ENCODE results near the gene PDCD10.

The PDCD10 gene

GRCh38 chr3:167694121-167694520, 40.6 kb downstream of the PDCD10 start:
- no peaks in the 10 kb centered on the region for H3K4me1 ChIP-seq (ENCODE audit: insufficient read depth, low read length)
- H3K27me3 ChIP-seq (ENCODE audit: insufficient read depth, low read length): no peaks in the 10 kb centered on the region
- H3K9me3 ChIP-seq (ENCODE audit: low read length): no peaks in the 10 kb centered on the region
- no peak overlapping the region for H3K4me3 ChIP-seq (ENCODE audit: low read length)
- peaks cover 41% of the 10 kb centered on the region for H3K36me3 ChIP-seq (ENCODE audit: insufficient read depth, low read length)
- H2AFZ ChIP-seq (ENCODE audit: low read depth, low read length): no peak overlapping the region

DNA sequence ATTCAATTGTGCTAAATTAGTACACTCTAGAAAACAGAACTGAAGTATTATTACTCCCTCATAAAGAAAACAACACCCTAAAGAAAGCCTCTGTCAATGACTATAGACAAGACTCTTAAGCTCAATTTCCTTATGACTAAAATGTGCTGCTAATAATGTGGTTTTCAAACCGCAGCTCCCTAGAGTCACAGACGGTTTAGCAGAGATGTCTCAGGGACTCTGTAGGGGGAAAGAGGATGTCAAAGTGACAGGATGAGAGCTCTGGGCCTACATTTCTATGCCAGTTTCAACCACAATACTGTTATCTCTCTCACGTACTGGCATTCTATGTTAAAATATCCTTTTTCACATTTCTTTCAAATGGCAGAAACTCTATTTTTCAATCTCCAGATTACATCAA, 43.3 kb downstream of the PDCD10 start:
- Histone ChIP-seq H3K4me1 (ENCODE audit: insufficient read depth, low read length) (peaks cover 3% of the 10 kb centered on the region), H3K27me3 (ENCODE audit: insufficient read depth, low read length) (no peaks in the 10 kb centered on the region), H3K9me3 (ENCODE audit: low read length) (no peaks in the 10 kb centered on the region), H3K4me3 (ENCODE audit: low read length) (no peak overlapping the region), H2AFZ (ENCODE audit: low read depth, low read length) (no peak overlapping the region), H3K36me3 (ENCODE audit: insufficient read depth, low read length) (peaks cover 38% of the 10 kb centered on the region)

- H3K9me3 ChIP-seq (ENCODE audit: low read length): no peaks in the 10 kb centered on the region
- peaks cover 3% of the 10 kb centered on the region for H3K4me1 ChIP-seq (ENCODE audit: insufficient read depth, low read length)
- peaks cover 19% of the 10 kb centered on the region for H3K36me3 ChIP-seq (ENCODE audit: insufficient read depth, low read length)
- H2AFZ ChIP-seq (ENCODE audit: low read depth, low read length): no peak overlapping the region
- H3K27me3 ChIP-seq (ENCODE audit: insufficient read depth, low read length): no peaks in the 10 kb centered on the region
- H3K4me3 ChIP-seq (ENCODE audit: low read length): no peak overlapping the region
These were observed 50.2 kb downstream of the PDCD10 start for GRCh38 chr3:167684388-167684993.

DNA sequence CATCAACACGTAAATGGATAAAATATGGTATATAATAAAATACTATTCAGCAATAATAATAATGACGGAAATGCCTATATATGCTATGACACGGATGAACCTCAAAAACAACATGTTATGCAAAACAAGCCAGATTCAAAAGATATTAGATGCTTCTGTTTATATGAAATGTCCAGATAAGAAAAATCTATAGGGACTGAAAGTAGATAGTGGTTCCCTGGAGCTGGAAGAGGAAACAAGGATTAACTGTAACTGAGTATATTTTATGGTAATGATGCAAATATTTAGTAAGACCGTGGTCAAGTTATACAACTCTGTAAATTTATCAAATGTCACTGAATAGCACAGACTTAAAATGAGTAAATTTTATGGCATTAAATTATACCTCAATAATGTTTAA, 55.2 kb downstream of the PDCD10 start:
- Histone ChIP-seq H3K9me3 (ENCODE audit: low read length) (peaks cover 6% of the 10 kb centered on the region), H3K36me3 (ENCODE audit: insufficient read depth, low read length) (peaks cover 8% of the 10 kb centered on the region), H3K4me3 (ENCODE audit: low read length) (no peak overlapping the region), H3K27me3 (ENCODE audit: insufficient read depth, low read length) (no peaks in the 10 kb centered on the region), H3K4me1 (ENCODE audit: insufficient read depth, low read length) (no peaks in the 10 kb centered on the region), H2AFZ (ENCODE audit: low read depth, low read length) (no peak overlapping the region)

DNA sequence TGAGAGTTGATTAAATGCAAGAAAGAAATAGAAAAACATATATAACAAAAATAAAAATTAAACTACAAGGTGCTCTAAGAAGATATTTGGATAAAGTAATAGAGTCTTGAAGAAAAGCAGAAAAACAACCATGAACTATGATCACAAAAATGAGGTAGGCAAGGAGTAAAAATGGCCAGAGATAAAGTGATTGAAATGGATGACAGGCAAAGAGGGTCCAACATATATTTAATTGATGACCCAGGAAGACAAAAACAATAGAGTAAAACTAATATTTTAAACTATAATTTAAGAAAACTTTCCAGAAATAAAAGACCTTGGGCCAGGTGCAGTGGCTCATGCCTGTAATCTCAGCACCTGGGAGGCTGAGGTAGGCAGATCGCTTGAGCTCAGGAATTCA, 58.8 kb downstream of the PDCD10 start:
- no peak overlapping the region for H3K4me3 ChIP-seq (ENCODE audit: low read length)
- H3K4me1 ChIP-seq (ENCODE audit: insufficient read depth, low read length): no peaks in the 10 kb centered on the region
- H3K27me3 ChIP-seq (ENCODE audit: insufficient read depth, low read length): no peaks in the 10 kb centered on the region
- peaks cover 13% of the 10 kb centered on the region for H3K9me3 ChIP-seq (ENCODE audit: low read length)
- H3K36me3 ChIP-seq (ENCODE audit: insufficient read depth, low read length): no peaks in the 10 kb centered on the region
- H2AFZ ChIP-seq (ENCODE audit: low read depth, low read length): no peak overlapping the region

DNA sequence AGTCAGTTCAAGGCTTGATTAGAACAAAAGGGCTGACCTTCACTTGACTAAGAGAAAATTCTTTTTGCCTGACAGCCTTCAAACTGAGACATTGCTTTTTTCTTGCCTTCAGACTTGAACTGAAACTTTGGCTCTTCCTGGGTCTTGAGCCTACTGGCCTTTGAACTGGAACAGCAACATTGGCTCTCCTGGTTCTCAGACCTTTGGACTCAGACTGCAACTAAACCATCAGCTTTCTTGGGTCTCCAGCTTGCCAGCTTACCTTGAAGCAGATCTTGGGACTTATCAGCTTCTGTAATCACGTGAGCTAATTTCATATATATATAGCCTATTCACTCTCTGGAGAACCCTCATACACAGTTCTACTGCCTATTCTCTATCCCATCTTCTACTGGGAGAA, 61.5 kb downstream of the PDCD10 start:
- Histone ChIP-seq H3K36me3 (ENCODE audit: insufficient read depth, low read length) (no peaks in the 10 kb centered on the region), H3K27me3 (ENCODE audit: insufficient read depth, low read length) (no peaks in the 10 kb centered on the region), H3K4me1 (ENCODE audit: insufficient read depth, low read length) (no peaks in the 10 kb centered on the region), H3K9me3 (ENCODE audit: low read length) (peaks cover 13% of the 10 kb centered on the region), H2AFZ (ENCODE audit: low read depth, low read length) (no peak overlapping the region), H3K4me3 (ENCODE audit: low read length) (no peak overlapping the region)

- Histone ChIP-seq H2AFZ (ENCODE audit: low read depth, low read length) (no peak overlapping the region), H3K36me3 (ENCODE audit: insufficient read depth, low read length) (no peaks in the 10 kb centered on the region), H3K9me3 (ENCODE audit: low read length) (peaks cover 13% of the 10 kb centered on the region), H3K4me1 (ENCODE audit: insufficient read depth, low read length) (no peaks in the 10 kb centered on the region), H3K4me3 (ENCODE audit: low read length) (no peak overlapping the region), H3K27me3 (ENCODE audit: insufficient read depth, low read length) (no peaks in the 10 kb centered on the region)
These were observed 62.7 kb downstream of the PDCD10 start for GRCh38 chr3:167671878-167672427.

DNA sequence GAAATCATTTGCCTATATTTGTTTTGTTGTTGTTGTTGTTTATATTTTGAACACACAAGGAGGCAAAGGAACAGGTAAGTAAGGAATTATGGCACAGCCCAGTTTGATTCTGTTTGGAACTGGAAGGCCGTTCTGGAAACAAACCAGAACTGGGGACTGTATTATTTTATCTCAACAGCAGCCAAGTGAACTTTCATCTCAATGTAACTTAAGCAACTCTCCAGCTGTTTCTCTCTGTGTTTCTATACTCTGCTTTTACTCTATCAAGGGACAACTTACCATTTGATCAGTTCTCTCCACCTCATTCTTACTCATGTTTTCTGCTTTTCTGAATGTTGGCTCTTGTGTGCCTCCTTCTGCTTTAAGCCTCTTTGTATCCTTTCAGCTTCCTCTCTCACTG, 65.0 kb downstream of the PDCD10 start:
- Histone ChIP-seq H2AFZ (ENCODE audit: low read depth, low read length) (no peak overlapping the region), H3K27me3 (ENCODE audit: insufficient read depth, low read length) (no peaks in the 10 kb centered on the region), H3K4me1 (ENCODE audit: insufficient read depth, low read length) (peaks cover 13% of the 10 kb centered on the region), H3K9me3 (ENCODE audit: low read length) (peaks cover 7% of the 10 kb centered on the region), H3K36me3 (ENCODE audit: insufficient read depth, low read length) (no peaks in the 10 kb centered on the region), H3K4me3 (ENCODE audit: low read length) (no peak overlapping the region)

- Histone ChIP-seq H3K9me3 (ENCODE audit: low read length) (peaks cover 5% of the 10 kb centered on the region), H3K36me3 (ENCODE audit: insufficient read depth, low read length) (no peaks in the 10 kb centered on the region), H3K4me1 (ENCODE audit: insufficient read depth, low read length) (peaks cover 13% of the 10 kb centered on the region), H2AFZ (ENCODE audit: low read depth, low read length) (no peak overlapping the region), H3K4me3 (ENCODE audit: low read length) (no peak overlapping the region), H3K27me3 (ENCODE audit: insufficient read depth, low read length) (no peaks in the 10 kb centered on the region)
These were observed 66.0 kb downstream of the PDCD10 start for GRCh38 chr3:167668651-167669050.

- H3K27me3 ChIP-seq (ENCODE audit: insufficient read depth, low read length): no peaks in the 10 kb centered on the region
- H2AFZ ChIP-seq (ENCODE audit: low read depth, low read length): peak overlapping the region; percentile 58
- peaks cover 15% of the 10 kb centered on the region for H3K4me1 ChIP-seq (ENCODE audit: insufficient read depth, low read length)
- peak overlapping the region; percentile 31 for H3K4me3 ChIP-seq (ENCODE audit: low read length)
- no peaks in the 10 kb centered on the region for H3K36me3 ChIP-seq (ENCODE audit: insufficient read depth, low read length)
- no peaks in the 10 kb centered on the region for H3K9me3 ChIP-seq (ENCODE audit: low read length)
These were observed 68.1 kb downstream of the PDCD10 start for GRCh38 chr3:167666563-167666962.

- no peak overlapping the region for H3K4me3 ChIP-seq (ENCODE audit: low read length)
- no peak overlapping the region for H2AFZ ChIP-seq (ENCODE audit: low read depth, low read length)
- H3K36me3 ChIP-seq (ENCODE audit: insufficient read depth, low read length): no peaks in the 10 kb centered on the region
- no peaks in the 10 kb centered on the region for H3K9me3 ChIP-seq (ENCODE audit: low read length)
- peaks cover 19% of the 10 kb centered on the region for H3K4me1 ChIP-seq (ENCODE audit: insufficient read depth, low read length)
- H3K27me3 ChIP-seq (ENCODE audit: insufficient read depth, low read length): no peaks in the 10 kb centered on the region
These were observed 71.7 kb downstream of the PDCD10 start for GRCh38 chr3:167662919-167663400.

DNA sequence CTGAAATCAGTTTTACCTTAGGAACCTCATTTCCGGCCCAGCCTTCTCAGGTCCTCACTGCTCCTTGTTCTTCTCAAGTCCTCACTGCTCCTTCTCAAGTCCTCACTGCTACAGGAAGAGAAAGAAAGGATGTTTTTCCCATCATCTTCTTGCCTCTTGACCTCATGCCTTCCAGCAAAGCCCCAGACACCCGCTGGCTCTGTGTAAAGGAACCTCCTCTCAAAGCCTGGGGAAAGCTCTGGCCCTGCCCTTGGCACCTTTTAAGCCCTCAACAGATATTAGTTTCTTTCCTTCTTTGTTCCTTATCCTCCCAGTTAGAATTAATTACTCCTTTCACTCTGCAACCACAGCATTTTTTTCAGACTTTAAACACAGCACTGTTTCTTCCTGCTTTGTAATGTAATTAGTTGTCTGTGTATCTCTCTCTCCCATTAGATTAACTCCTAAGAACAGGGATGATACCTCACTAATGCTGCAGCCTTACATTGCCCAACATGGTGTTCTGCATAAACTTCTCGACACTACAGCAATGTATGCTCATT, 76.9 kb downstream of the PDCD10 start:
- Histone ChIP-seq H3K27me3 (ENCODE audit: insufficient read depth, low read length) (no peaks in the 10 kb centered on the region), H3K4me3 (ENCODE audit: low read length) (no peak overlapping the region), H3K4me1 (ENCODE audit: insufficient read depth, low read length) (peaks cover 34% of the 10 kb centered on the region), H3K9me3 (ENCODE audit: low read length) (no peaks in the 10 kb centered on the region), H2AFZ (ENCODE audit: low read depth, low read length) (peak overlapping the region; percentile 24), H3K36me3 (ENCODE audit: insufficient read depth, low read length) (no peaks in the 10 kb centered on the region)

- H2AFZ ChIP-seq (ENCODE audit: low read depth, low read length): no peak overlapping the region
- H3K9me3 ChIP-seq (ENCODE audit: low read length): no peaks in the 10 kb centered on the region
- no peaks in the 10 kb centered on the region for H3K36me3 ChIP-seq (ENCODE audit: insufficient read depth, low read length)
- no peaks in the 10 kb centered on the region for H3K27me3 ChIP-seq (ENCODE audit: insufficient read depth, low read length)
- H3K4me1 ChIP-seq (ENCODE audit: insufficient read depth, low read length): peaks cover 41% of the 10 kb centered on the region
- H3K4me3 ChIP-seq (ENCODE audit: low read length): no peak overlapping the region
These were observed 77.9 kb downstream of the PDCD10 start for GRCh38 chr3:167656821-167657220.
